Ovary (tissue), 9 donors: ENCODE measurements around the gene RGL1. TPM values are rescaled to one million over a fixed set of nuclear protein-coding genes. Genes with fewer than 3 reads are reported as not detected.

ENCODE experiments used
- DNase-seq, 5 donors: peaks; one replicate each; pipeline ENCODE4 v3.0.0-alpha.2; 2019 to 2020
- H3K27ac ChIP-seq, 2 donors: fragments of 200-600 bp; one replicate each; pipeline versions ENCODE4 v1.5.1 to v1.8.0; 2019 to 2022
- H3K27me3 ChIP-seq: fragments of 200-600 bp; one replicate; pipeline ENCODE4 v1.8.0; 2022
- H3K36me3 ChIP-seq: fragments of 200-600 bp; sonication (generic); one replicate; pipeline ENCODE4 v1.5.1; 2019
- H3K4me1 ChIP-seq: one replicate; pipeline ENCODE4 v1.8.1; 2013; ENCODE audit warnings: mild to moderate bottlenecking, moderate library complexity; ENCODE audit not compliant: insufficient read depth
- H3K4me3 ChIP-seq: fragments of 200-600 bp; sonication (generic); one replicate; pipeline ENCODE4 v1.5.1; 2017
- H3K9me3 ChIP-seq, 2 donors: fragments of 200-600 bp in 1 of 2; sonication (generic) in 1 of 2; one replicate each; pipeline versions ENCODE4 v1.5.1 to v1.8.1; 2013 to 2019; ENCODE audit warnings: mild to moderate bottlenecking in 1 of 2, moderate library complexity in 1 of 2
- CTCF ChIP-seq, 3 donors: fragments of 450-650 bp in 2 of 3; fragments of 200-600 bp in 1 of 3; IDR thresholded peaks; one replicate each; pipeline versions ENCODE4 v1.5.1 to v1.8.0; 2016 to 2022; ENCODE audit warnings: antibody characterized with exemption in 3 of 3, mild to moderate bottlenecking in 1 of 3
- EP300 ChIP-seq: sonication (generic); formaldehyde crosslinking; IDR thresholded peaks from one replicate; pipeline ENCODE4 v1.6.1; 2017; ENCODE audit warnings: antibody characterized with exemption
- POLR2A ChIP-seq: fragments of 450-650 bp; IDR thresholded peaks from one replicate; pipeline ENCODE4 v1.6.1; 2017; ENCODE audit warnings: antibody characterized with exemption, mild to moderate bottlenecking, moderate library complexity
- WGBS, 3 donors: extraction: QIAGEN DNeasy Blood & Tissue Kit in 1 of 3; methylation state at CpG; one replicate each; pipeline versions ENCODE4 v1.1.5 to v1.1.7; 2013 to 2017; 5-methylcytosine and 5-hydroxymethylcytosine counted together
- intact Hi-C, 4 donors: fragments of 100-400 bp; cut with DNase I; formaldehyde crosslinking; loops; one replicate each; pipeline versions ENCODE4 v1.11.0 to v1.15.1; 2022 to 2023
- polyA plus RNA-seq, 2 donors: library from polyadenylated mRNA; stranded (reverse); fragments of 200-250 nt in 1 of 2; fragments of 350-450 nt in 1 of 2; fragmentation: Illumina TruSeq in 1 of 2; extraction: RNeasy Lipid Tissue Mini Kit (QIAGEN cat#74804) in 1 of 2; gene quantifications; one replicate each; pipeline ENCODE4 v1.2.3, GENCODE V29; 2013 to 2014
- total RNA-seq, 7 donors: library from RNA; depleted of rRNA in 2 of 7; stranded (reverse); fragments of >200 nt in 2 of 7; fragmentation: NEBNext Ultra II Directional in 3 of 7; extraction: Animal tissue kit (Norgen Biotek cat#: 25700) in 3 of 7; gene quantifications; one replicate each; pipeline versions ENCODE4 v1.1.0 to v1.2.4, GENCODE V29; 2016 to 2023
- donor health status: DM: no; HTN: no; CAD: no; lungs with moderate emphysema.
- donor health status: DM: no; HTN: no; CAD: no.
- donor health status: Bipolar disorder and iron deficiency.
- donor health status: DM: yes; HTN: yes; CAD: no.
- donor health status: DM: no; HTN: no; CAD: no.
- donor health status: DM: yes; HTN: yes; CAD: no.

Gene RGL1
- total and polyA plus RNA-seq, 9 donors, result 14.3 to 61.6 (median 25.7) TPM

- peaks cover 5% of the 10 kb centered on the region for H3K4me1 ChIP-seq
- no peak overlapping the region for H3K4me3 ChIP-seq
- H3K9me3 ChIP-seq, result no peaks in the 10 kb centered on the region
- H3K36me3 ChIP-seq, result no peaks in the 10 kb centered on the region
- no peak overlapping the region for H3K27ac ChIP-seq
- no peaks in the 10 kb centered on the region for H3K27me3 ChIP-seq
- WGBS, 3 donors, result 86 to 91% (median 88%) methylated on average over 1 of the region's 1 CpG
- DNase-seq, result no peak
- intact Hi-C loops, result no loop called here
- TF ChIP-seq CTCF (IDR thresholded peaks at IDR 0.05), result no peak
These were observed 25.5 kb downstream of the RGL1 start for GRCh38 chr1:183830389-183830788.

- TF ChIP-seq POLR2A, result no peak
- no peak for TF ChIP-seq EP300
- TF ChIP-seq CTCF (IDR thresholded peaks at IDR 0.05), result no peak
These were observed 26.4 kb downstream of the RGL1 start for GRCh38 chr1:183831311-183831710.

GRCh38 chr1:183832459-183832858 is 27.5 kb downstream of the RGL1 start:
- H3K27ac ChIP-seq, result no peak overlapping the region
- intact Hi-C loops, result no loop called here
- no peaks in the 10 kb centered on the region for H3K9me3 ChIP-seq
- no peak for DNase-seq
- H3K27me3 ChIP-seq, result no peaks in the 10 kb centered on the region
- H3K4me1 ChIP-seq, result no peaks in the 10 kb centered on the region
- no peaks in the 10 kb centered on the region for H3K36me3 ChIP-seq
- TF ChIP-seq CTCF (IDR thresholded peaks at IDR 0.05) (no peak), POLR2A (no peak), EP300 (no peak)
- H3K4me3 ChIP-seq, result no peak overlapping the region

More at GRCh38 chr1:183831311-183831710, 26.4 kb downstream of the RGL1 start:
- Histone ChIP-seq H3K4me3 (no peak overlapping the region), H3K9me3 (no peaks in the 10 kb centered on the region), H3K4me1 (peaks cover 5% of the 10 kb centered on the region), H3K36me3 (no peaks in the 10 kb centered on the region), H3K27ac (no peak overlapping the region), H3K27me3 (no peaks in the 10 kb centered on the region)
- no peak for DNase-seq
- intact Hi-C loops, result no loop called here

- no peaks in the 10 kb centered on the region for H3K4me1 ChIP-seq
- TF ChIP-seq CTCF (IDR thresholded peaks at IDR 0.05), result no peak
- WGBS, 3 donors, result 45 to 53% (median 48%) methylated on average over 3 of the region's 3 CpGs
- H3K4me3 ChIP-seq, result no peak overlapping the region
- intact Hi-C loops, result no loop called here
- no peaks in the 10 kb centered on the region for H3K36me3 ChIP-seq
- H3K27me3 ChIP-seq, result no peaks in the 10 kb centered on the region
- DNase-seq, result peak in 2 of 5 donors; percentile 37 to 42
- no peak overlapping the region for H3K27ac ChIP-seq
- no peaks in the 10 kb centered on the region for H3K9me3 ChIP-seq
These were observed 29.6 kb downstream of the RGL1 start for GRCh38 chr1:183834568-183834967.

GRCh38 chr1:183836598-183836997 is 31.7 kb downstream of the RGL1 start:
- TF ChIP-seq POLR2A (no peak), CTCF (IDR thresholded peaks at IDR 0.05) (no peak), EP300 (no peak)
- no peak overlapping the region for H3K4me3 ChIP-seq
- H3K36me3 ChIP-seq, result no peaks in the 10 kb centered on the region
- 66 to 77% (median 77%) methylated on average over 4 of the region's 4 CpGs for WGBS, 3 donors
- H3K4me1 ChIP-seq, result no peaks in the 10 kb centered on the region
- intact Hi-C loops, result no loop called here
- DNase-seq, result no peak
- no peak overlapping the region for H3K27ac ChIP-seq
- H3K27me3 ChIP-seq, result no peaks in the 10 kb centered on the region
- no peaks in the 10 kb centered on the region for H3K9me3 ChIP-seq
